ENCODE measurements around the gene CUEDC2. TPM values are rescaled to one million over a fixed set of nuclear protein-coding genes. Genes with fewer than 3 reads are reported as not detected.

The CUEDC2 gene
- total and polyA plus RNA-seq, 10 donors = 35.3 to 59.1 (median 44.7) TPM

DNA sequence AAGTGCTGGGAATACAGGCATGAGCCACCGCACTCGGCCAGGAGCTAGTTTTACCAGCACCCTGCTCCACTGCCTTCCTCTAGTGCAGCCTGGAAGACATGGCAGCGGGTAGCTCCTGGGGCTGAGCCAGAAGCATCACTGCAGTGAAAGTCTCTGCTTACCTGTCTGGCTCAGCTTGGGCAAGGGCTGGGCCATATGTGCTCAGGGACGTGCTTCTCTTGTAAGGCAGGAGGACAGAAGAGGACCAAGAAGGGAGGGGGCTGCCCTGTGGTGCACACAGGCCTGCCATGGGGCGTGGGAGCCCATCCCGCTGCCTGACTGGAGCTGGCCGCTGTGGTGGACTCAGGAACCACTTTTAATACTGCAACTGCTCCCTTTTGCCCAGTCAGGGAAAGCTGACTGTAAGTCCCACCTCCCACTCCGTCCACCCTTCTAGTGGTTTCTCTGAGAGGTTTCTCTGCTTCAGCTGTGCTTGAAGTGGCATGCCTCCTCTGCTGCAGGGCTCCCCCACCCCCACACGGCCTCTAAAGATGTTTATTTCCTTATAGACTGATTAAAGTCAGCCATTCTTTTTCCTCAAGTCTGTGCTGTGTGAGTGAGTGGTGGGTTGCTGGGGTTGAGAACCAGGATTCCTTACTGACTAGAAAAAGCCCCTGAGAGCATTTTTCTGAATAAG lies 44.2 kb upstream of the CUEDC2 start:
- intact Hi-C loops (cut with DNase I; ENCODE audit: low total_unique reads) = loop anchor here (10.0 kb wide), 2 partner anchors 82 to 242 kb away; partner anchors contain the start of gene NFKB2
- Histone ChIP-seq H3K4me3 (no peak overlapping the region), H3K4me1 (peaks cover 0 to 24% (median 4%) of the 10 kb centered on the region in 6 donors), H3K27me3 (replicated peaks in 1 of 7) (no peaks in the 10 kb centered on the region), H3K9me3 (no peaks in the 10 kb centered on the region), H3K27ac (peak overlapping the region in 1 of 8 donors; percentile 46), H3K36me3 (peaks cover 0 to 82% (median 21%) of the 10 kb centered on the region in 6 donors)
- TF ChIP-seq, protein P1, sequence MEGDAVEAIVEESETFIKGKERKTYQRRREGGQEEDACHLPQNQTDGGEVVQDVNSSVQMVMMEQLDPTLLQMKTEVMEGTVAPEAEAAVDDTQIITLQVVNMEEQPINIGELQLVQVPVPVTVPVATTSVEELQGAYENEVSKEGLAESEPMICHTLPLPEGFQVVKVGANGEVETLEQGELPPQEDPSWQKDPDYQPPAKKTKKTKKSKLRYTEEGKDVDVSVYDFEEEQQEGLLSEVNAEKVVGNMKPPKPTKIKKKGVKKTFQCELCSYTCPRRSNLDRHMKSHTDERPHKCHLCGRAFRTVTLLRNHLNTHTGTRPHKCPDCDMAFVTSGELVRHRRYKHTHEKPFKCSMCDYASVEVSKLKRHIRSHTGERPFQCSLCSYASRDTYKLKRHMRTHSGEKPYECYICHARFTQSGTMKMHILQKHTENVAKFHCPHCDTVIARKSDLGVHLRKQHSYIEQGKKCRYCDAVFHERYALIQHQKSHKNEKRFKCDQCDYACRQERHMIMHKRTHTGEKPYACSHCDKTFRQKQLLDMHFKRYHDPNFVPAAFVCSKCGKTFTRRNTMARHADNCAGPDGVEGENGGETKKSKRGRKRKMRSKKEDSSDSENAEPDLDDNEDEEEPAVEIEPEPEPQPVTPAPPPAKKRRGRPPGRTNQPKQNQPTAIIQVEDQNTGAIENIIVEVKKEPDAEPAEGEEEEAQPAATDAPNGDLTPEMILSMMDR (IDR thresholded peaks at IDR 0.05 in 8 of 11, conservative IDR thresholded peaks at IDR 0.05 in 3 of 11) = no peak
- TF ChIP-seq POLR2AphosphoS5 (IDR thresholded peaks at IDR 0.05) = peak; percentile 57 to 72 (median 64)
- DNase-seq = no peak
- 71 to 82% (median 74%) methylated on average over 8 to 9 of the region's 9 CpGs for WGBS, 5 donors

DNA sequence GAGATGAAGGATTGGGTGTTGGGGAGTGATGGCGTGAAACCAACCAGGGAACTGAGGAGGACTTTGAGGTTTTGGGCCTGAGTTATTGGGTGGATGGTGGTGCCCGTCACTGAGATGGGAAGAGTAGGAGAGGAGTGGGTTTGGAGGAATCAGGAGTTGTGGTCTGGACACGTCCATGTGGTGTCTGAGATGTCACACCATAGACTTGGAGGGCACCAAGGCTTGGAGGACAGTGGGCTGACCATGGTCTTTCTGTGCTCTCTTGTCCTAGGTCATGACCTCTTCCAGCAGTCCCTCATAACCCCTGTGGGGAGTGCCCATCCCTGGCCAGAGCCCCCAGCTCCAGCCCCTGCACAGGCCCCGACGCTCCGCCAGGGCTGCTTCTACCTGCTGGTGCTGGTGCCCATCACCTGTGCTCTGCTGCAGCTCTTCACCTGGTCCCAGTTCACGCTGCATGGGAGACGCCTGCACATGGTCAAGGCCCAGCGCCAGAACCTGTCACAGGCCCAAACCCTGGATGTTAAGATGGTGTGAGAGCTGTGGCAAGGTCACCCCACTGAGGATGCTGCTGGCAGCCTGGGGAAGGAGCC lies 43.2 kb upstream of the CUEDC2 start:
- Histone ChIP-seq H3K9me3 (no peaks in the 10 kb centered on the region), H3K27ac (no peak overlapping the region), H3K36me3 (peaks cover 0 to 82% (median 10%) of the 10 kb centered on the region in 6 donors), H3K4me1 (peaks cover 0 to 24% (median 4%) of the 10 kb centered on the region in 6 donors), H3K4me3 (no peak overlapping the region), H3K27me3 (replicated peaks in 1 of 7) (no peaks in the 10 kb centered on the region)
- intact Hi-C loops (cut with DNase I; ENCODE audit: low total_unique reads) = loop anchor here (10.0 kb wide), 2 partner anchors 81 to 241 kb away; partner anchors contain the start of gene NFKB2
- 94 to 97% (median 95%) methylated on average over 9 of the region's 9 CpGs for WGBS, 5 donors
- TF ChIP-seq POLR2AphosphoS5 (IDR thresholded peaks at IDR 0.05) (peak; percentile 42 to 71 (median 47)), POLR2A (IDR thresholded peaks at IDR 0.05) (no peak)
- DNase-seq = no peak

DNA sequence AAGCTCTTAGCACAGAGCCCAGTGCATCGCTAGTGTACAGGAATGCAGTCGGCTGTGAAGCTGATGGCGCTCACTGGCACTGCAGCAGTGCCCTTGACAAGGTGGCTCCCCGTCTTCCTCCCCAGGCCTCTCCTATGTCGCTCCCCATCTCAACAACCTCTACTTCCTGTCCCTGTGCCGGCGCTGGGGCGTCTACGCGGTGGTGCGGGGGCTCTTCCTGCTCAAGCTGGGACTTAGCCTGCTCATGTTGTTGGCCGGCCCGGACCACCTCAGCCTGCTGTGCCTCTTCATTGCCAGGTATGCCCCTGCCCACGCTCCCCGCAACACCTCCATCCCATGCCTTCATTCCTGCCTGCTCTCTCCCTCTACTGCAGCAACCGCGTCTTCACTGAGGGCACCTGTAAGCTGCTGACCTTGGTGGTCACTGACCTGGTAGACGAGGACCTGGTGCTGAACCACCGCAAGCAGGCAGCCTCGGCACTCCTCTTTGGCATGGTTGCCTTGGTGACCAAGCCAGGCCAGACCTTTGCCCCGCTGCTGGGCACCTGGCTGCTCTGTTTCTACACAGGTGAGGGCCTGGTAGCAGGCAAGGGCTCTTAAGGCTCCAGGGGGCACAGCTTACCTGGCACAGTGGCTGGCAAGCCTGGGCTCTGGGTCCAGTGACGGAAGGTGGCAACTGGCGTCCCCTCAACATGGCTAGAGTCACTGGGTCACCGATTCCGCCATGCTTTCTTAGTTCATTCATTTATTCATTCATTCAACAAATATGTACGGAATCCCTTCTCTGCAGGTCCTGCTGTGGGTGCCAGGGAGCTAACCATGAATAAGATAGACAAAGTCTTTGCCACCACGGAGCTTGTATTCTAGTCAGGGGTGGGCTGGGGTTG lies 41.3 kb upstream of the CUEDC2 start:
- peaks cover 0 to 28% (median under 1%) of the 10 kb centered on the region in 6 donors for H3K4me1 ChIP-seq
- WGBS, 5 donors = 72 to 77% (median 75%) methylated on average over 24 to 27 of the region's 27 CpGs
- peaks cover 0 to 71% (median 0%) of the 10 kb centered on the region in 6 donors for H3K36me3 ChIP-seq
- peak; percentile 29 to 69 (median 38) for TF ChIP-seq POLR2AphosphoS5 (IDR thresholded peaks at IDR 0.05)
- no peak for TF ChIP-seq POLR2A (IDR thresholded peaks at IDR 0.05)
- no peak overlapping the region for H3K4me3 ChIP-seq
- peak overlapping the region in 1 of 8 donors; percentile 33 for H3K27ac ChIP-seq
- H3K27me3 ChIP-seq (replicated peaks in 1 of 7) = no peaks in the 10 kb centered on the region
- no peaks in the 10 kb centered on the region for H3K9me3 ChIP-seq
- no peak for DNase-seq
- intact Hi-C loops (cut with DNase I; ENCODE audit: low total_unique reads) = loop anchor here (10.0 kb wide), 2 partner anchors 79 to 239 kb away; partner anchors contain the start of gene NFKB2

DNA sequence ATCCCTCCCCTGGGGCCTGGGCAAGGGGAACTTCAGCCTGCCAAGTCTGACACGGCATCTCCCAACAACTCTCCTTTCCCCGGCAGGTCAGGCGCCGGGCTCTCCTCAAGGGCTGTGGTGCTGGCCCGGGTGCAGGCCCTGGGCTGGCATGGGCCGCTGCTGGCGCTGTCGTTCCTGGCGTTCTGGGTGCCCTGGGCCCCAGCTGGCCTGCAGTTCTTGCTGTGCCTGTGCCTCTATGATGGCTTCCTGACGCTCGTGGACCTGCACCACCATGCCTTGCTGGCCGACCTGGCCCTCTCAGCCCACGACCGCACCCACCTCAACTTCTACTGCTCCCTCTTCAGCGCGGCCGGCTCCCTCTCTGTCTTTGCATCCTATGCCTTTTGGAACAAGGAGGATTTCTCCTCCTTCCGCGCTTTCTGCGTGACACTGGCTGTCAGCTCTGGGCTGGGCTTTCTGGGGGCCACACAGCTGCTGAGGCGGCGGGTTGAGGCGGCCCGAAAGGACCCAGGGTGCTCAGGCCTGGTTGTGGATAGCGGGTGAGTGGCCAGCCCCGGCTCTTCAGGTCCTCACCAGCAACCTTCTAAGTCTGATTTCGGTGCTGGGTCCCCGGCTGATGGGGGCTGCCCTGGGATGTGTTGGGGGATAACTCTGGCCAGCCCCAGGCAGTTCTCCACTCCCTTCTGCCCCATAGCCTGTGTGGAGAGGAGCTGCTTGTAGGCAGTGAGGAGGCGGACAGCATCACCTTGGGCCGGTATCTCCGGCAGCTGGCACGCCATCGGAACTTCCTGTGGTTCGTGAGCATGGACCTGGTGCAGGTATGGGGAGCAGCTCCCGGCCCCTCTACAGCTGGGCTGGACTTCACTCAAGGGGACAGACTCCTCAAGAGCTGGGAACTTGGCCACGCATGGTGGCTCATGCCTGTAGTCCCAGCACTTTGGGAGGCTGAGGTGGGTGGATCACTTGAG lies 38.5 kb upstream of the CUEDC2 start:
- peaks cover 0 to 43% (median 4%) of the 10 kb centered on the region in 6 donors for H3K4me1 ChIP-seq
- peaks cover 0 to 47% (median 0%) of the 10 kb centered on the region in 6 donors for H3K36me3 ChIP-seq
- no peak for DNase-seq
- no peaks in the 10 kb centered on the region for H3K9me3 ChIP-seq
- H3K27me3 ChIP-seq (replicated peaks in 1 of 7) = no peaks in the 10 kb centered on the region
- no peak overlapping the region for H3K4me3 ChIP-seq
- 94 to 98% (median 95%) methylated on average over 27 to 36 of the region's 36 CpGs for WGBS, 5 donors
- TF ChIP-seq, protein P1 (IDR thresholded peaks at IDR 0.05 in 8 of 11, conservative IDR thresholded peaks at IDR 0.05 in 3 of 11) = no peak
- peak in 1 of 3 donors; percentile 8 for TF ChIP-seq POLR2AphosphoS5 (IDR thresholded peaks at IDR 0.05)
- intact Hi-C loops (cut with DNase I; ENCODE audit: low total_unique reads) = loop anchor here (10.0 kb wide), 2 partner anchors 76 to 236 kb away; partner anchors contain the start of gene NFKB2
- peak overlapping the region in 1 of 8 donors; percentile 88 for H3K27ac ChIP-seq

Data from spleen (tissue), 11 donors.